B cell (primary cell): ENCODE measurements around the gene POLN. TPM values are rescaled to one million over a fixed set of nuclear protein-coding genes. Genes with fewer than 3 reads are reported as not detected.
"Not testable (repeated sequence)": the region's sequence is repeated elsewhere in the genome, so short reads cannot be mapped to it uniquely, and the experiment has no call there.

Source experiments
- ATAC-seq: fragments of 200-7000 bp; cut with Tn5 transposase; one replicate; pipeline ENCODE4 v1.10.0; 2021; ENCODE audit warnings: low read depth, mild to moderate bottlenecking, moderate number of reproducible peaks, moderate library complexity
- CTCF ChIA-PET: fragments of 350-600 bp; sonication (Branson Sonifier 250); formaldehyde crosslinking; loops from one replicate; lab custom pipeline; 2021; ENCODE audit warnings: antibody characterized with exemption, inconsistent platforms; lab: Charles Lee
- POLR2A ChIA-PET: fragments of 350-600 bp; sonication (Branson Sonifier 250); formaldehyde crosslinking; loops from one replicate; lab custom pipeline; 2021; ENCODE audit warnings: antibody characterized with exemption; lab: Charles Lee
- DNase-seq: peaks from one replicate; pipeline ENCODE4 v3.0.0; 2013
- H2AFZ ChIP-seq: 2 replicates; pipeline ENCODE4 v1.6.1; 2012; ENCODE audit warnings: mild to moderate bottlenecking, low read depth, low read length; ENCODE audit not compliant: insufficient read depth, poor library complexity, severe bottlenecking
- H3K27ac ChIP-seq, 2 donors: 1 replicate in 1 of 2; 2 replicates in 1 of 2; pipeline ENCODE4 v1.5.1; 2012 to 2013; ENCODE audit warnings: low read length in 2 of 2, mild to moderate bottlenecking in 2 of 2, moderate library complexity in 1 of 2
- H3K27me3 ChIP-seq, 4 experiments: fragments of 200-600 bp in 1 of 4; sonication (generic) in 1 of 4; replicated peaks in 1 of 4; 1 replicate in 2 of 4; 2 replicates in 2 of 4; pipeline versions ENCODE4 v1.6.1 to v1.7.0; 2013 to 2016; ENCODE audit warnings: low read length in 3 of 4, mild to moderate bottlenecking in 2 of 4, mixed read lengths in 1 of 4, moderate library complexity in 1 of 4; ENCODE audit not compliant: insufficient read depth in 4 of 4, control insufficient read depth in 3 of 4; ENCODE audit errors: control extremely low read depth in 1 of 4
- H3K36me3 ChIP-seq, 2 experiments: replicated peaks in 1 of 2; 1 replicate in 1 of 2; 2 replicates in 1 of 2; pipeline versions ENCODE4 v1.6.1 to v1.7.1; 2013; ENCODE audit warnings: low read length in 1 of 2; ENCODE audit not compliant: insufficient read depth in 2 of 2, control insufficient read depth in 1 of 2; ENCODE audit errors: control extremely low read depth in 1 of 2, extremely low read depth in 1 of 2
- H3K4me1 ChIP-seq, 2 donors: fragments of 200-600 bp in 1 of 2; sonication (generic) in 1 of 2; 1 replicate in 1 of 2; 2 replicates in 1 of 2; pipeline versions ENCODE4 v1.5.1 to v1.6.1; 2013 to 2017; ENCODE audit warnings: low read length in 2 of 2; ENCODE audit not compliant: control insufficient read depth in 2 of 2, insufficient read depth in 2 of 2
- H3K4me2 ChIP-seq: replicated peaks from 2 replicates; pipeline ENCODE3; 2012; ENCODE audit warnings: mild to moderate bottlenecking, low read depth, low read length; ENCODE audit not compliant: poor library complexity, severe bottlenecking
- H3K4me3 ChIP-seq, 5 experiments: fragments of 200-600 bp in 1 of 5; sonication (generic) in 1 of 5; 1 replicate in 3 of 5; 2 replicates in 2 of 5; pipeline versions ENCODE4 v1.5.1 to v1.7.0; 2011 to 2016; ENCODE audit warnings: low read length in 4 of 5, mild to moderate bottlenecking in 4 of 5, low read depth in 2 of 5, control low read depth in 1 of 5, moderate library complexity in 1 of 5; ENCODE audit not compliant: insufficient read depth in 1 of 5; ENCODE audit errors: control extremely low read depth in 1 of 5, extremely low read depth in 1 of 5
- H3K79me2 ChIP-seq: fragments of 200-600 bp; sonication (generic); one replicate; pipeline ENCODE4 v1.6.0; 2016; ENCODE audit warnings: low read length; ENCODE audit not compliant: control insufficient read depth, insufficient read depth
- H3K9ac ChIP-seq: fragments of 200-600 bp; sonication (generic); 2 replicates; pipeline ENCODE4 v1.6.1; 2017; ENCODE audit warnings: mild to moderate bottlenecking, low read length, moderate library complexity
- H3K9me3 ChIP-seq, 3 donors: one replicate each; pipeline versions ENCODE4 v1.6.1 to v1.7.1; 2013; ENCODE audit warnings: low read length in 2 of 3; ENCODE audit not compliant: control insufficient read depth in 2 of 3, insufficient read depth in 1 of 3; ENCODE audit errors: control extremely low read depth in 1 of 3
- H4K20me1 ChIP-seq: 2 replicates; pipeline ENCODE4 v1.6.0; 2012; ENCODE audit warnings: mild to moderate bottlenecking, low read length; ENCODE audit not compliant: insufficient read depth, control insufficient read depth, poor library complexity, severe bottlenecking
- H3K27ac Mint-ChIP-seq: one replicate; pipeline ENCODE4 v1.8.0; 2021; ENCODE audit warnings: mixed read lengths
- H3K27me3 Mint-ChIP-seq: one replicate; pipeline ENCODE4 v1.8.0; 2021; ENCODE audit warnings: mixed read lengths
- H3K4me1 Mint-ChIP-seq: one replicate; pipeline ENCODE4 v1.8.0; 2021; ENCODE audit warnings: mixed read lengths
- H3K4me3 Mint-ChIP-seq: one replicate; pipeline ENCODE4 v1.8.0; 2021; ENCODE audit warnings: mixed read lengths
- H3K9me3 Mint-ChIP-seq: one replicate; pipeline ENCODE4 v1.8.0; 2022; ENCODE audit warnings: mixed read lengths; ENCODE audit not compliant: insufficient read depth
- EZH2 ChIP-seq: IDR thresholded peaks from 2 replicates; pipeline ENCODE4 v1.6.1; 2012; ENCODE audit warnings: borderline replicate concordance, low read depth, mild to moderate bottlenecking, moderate library complexity, low read length; ENCODE audit not compliant: insufficient read depth, poor library complexity, severe bottlenecking
- WGBS: methylation state at CpG from one replicate; pipeline ENCODE4 v1.1.5; 2013; ENCODE audit warnings: missing lambda C conversion rate; ENCODE audit not compliant: insufficient coverage; 5-methylcytosine and 5-hydroxymethylcytosine counted together
- intact Hi-C: fragments of 100-400 bp; cut with micrococcal nuclease; formaldehyde crosslinking; loops from one replicate; pipeline ENCODE4 v1.10.0; 2022
- polyA plus RNA-seq: library from polyadenylated mRNA; depleted of rRNA; stranded (reverse); fragments of >200 nt; gene quantifications from 2 replicates; pipeline ENCODE4 v1.2.3, GENCODE V29; 2012
- total RNA-seq, 2 donors: library from RNA; stranded (reverse); fragments of 120-200 nt in 1 of 2; gene quantifications; 1 replicate in 1 of 2; 2 replicates in 1 of 2; pipeline versions ENCODE4 v1.2.3 to v1.2.4, GENCODE V29; 2013 to 2022
- TF ChIP-seq, protein P1 (sequence below): fragments of 200-600 bp; IDR thresholded peaks from one replicate; pipeline ENCODE4 v1.8.0; 2022; ENCODE audit warnings: antibody characterized with exemption, mild to moderate bottlenecking

The POLN gene
- total and polyA plus RNA-seq, 2 donors (not counting 1 experiment from before 2014, with no cell fraction given): 0.73 to 1.5 TPM

DNA sequence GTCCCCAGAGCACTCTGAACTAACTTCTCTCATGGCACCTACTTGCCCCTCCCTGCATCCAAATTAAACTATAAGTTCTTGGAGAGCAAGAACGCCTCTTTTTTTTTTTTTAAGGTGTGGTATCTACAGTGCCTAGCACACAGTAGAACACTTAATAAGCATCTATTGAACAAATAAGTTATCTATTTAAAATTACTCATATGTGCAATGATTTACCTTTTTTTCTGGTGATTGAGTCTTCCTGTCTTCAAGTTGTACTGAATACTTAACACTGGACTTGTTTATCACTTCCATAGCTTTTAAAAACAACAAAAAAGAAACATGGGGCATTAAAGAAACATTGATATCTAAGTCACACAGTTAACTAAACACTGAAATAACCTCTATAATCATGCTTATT, 29.1 kb downstream of the POLN start:
- H3K27me3 ChIP-seq: no peaks in the 10 kb centered on the region
- Mint-ChIP-seq H3K4me1 (no peaks in the 10 kb centered on the region), H3K4me3 (no peak overlapping the region), H3K27ac (no peak overlapping the region), H3K27me3 (no peaks in the 10 kb centered on the region), H3K9me3 (no peaks in the 10 kb centered on the region)
- no peaks in the 10 kb centered on the region for H3K79me2 ChIP-seq
- TF ChIP-seq, protein P1, sequence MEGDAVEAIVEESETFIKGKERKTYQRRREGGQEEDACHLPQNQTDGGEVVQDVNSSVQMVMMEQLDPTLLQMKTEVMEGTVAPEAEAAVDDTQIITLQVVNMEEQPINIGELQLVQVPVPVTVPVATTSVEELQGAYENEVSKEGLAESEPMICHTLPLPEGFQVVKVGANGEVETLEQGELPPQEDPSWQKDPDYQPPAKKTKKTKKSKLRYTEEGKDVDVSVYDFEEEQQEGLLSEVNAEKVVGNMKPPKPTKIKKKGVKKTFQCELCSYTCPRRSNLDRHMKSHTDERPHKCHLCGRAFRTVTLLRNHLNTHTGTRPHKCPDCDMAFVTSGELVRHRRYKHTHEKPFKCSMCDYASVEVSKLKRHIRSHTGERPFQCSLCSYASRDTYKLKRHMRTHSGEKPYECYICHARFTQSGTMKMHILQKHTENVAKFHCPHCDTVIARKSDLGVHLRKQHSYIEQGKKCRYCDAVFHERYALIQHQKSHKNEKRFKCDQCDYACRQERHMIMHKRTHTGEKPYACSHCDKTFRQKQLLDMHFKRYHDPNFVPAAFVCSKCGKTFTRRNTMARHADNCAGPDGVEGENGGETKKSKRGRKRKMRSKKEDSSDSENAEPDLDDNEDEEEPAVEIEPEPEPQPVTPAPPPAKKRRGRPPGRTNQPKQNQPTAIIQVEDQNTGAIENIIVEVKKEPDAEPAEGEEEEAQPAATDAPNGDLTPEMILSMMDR: no peak
- no peak for TF ChIP-seq EZH2
- no peak overlapping the region for H3K4me2 ChIP-seq
- ChIA-PET CTCF (interaction anchor here (1.0 kb wide), 1 partner anchor 141 kb away, joined by 3 read pairs; no protein-coding TSS in a partner anchor), POLR2A (no interaction called here)
- no CpG with 5 or more reads among the region's 1 CpG for WGBS
- DNase-seq: no peak
- no peak overlapping the region for H2AFZ ChIP-seq
- H3K27ac ChIP-seq: no peak overlapping the region
- H3K9me3 ChIP-seq: no peaks in the 10 kb centered on the region
- intact Hi-C loops: no loop called here
- H3K4me1 ChIP-seq: no peaks in the 10 kb centered on the region
- ATAC-seq: no peak
- H4K20me1 ChIP-seq: no peaks in the 10 kb centered on the region
- no peak overlapping the region for H3K4me3 ChIP-seq
- H3K36me3 ChIP-seq: no peaks in the 10 kb centered on the region
- H3K9ac ChIP-seq: no peak overlapping the region

DNA sequence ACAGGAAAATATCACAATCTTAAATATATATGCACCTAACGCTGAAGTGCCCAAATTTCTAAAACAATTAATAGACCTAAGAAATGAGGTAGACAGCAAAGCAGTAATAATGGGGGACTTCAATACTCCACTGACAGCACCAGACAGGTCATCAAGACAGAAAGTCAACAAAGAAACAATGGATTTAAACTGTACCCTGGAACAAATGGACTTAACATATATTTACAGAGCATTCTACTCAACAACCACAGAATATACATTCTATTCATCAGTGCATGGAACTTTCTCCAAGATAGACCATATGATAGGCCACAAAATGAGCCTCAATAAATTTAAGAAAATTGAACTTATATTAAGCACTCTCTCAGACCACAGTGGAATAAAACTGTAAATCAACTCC, 39.1 kb downstream of the POLN start:
- H3K9me3 Mint-ChIP-seq, H3K27me3 ChIP-seq, H3K4me3 ChIP-seq, H3K9me3 ChIP-seq, H3K4me3 Mint-ChIP-seq, intact Hi-C loops, H3K36me3 ChIP-seq, H2AFZ ChIP-seq, H3K9ac ChIP-seq, H3K4me1 Mint-ChIP-seq, H3K79me2 ChIP-seq, H3K27ac ChIP-seq, CTCF ChIA-PET, H3K4me2 ChIP-seq, H3K4me1 ChIP-seq, H4K20me1 ChIP-seq, H3K27me3 Mint-ChIP-seq, POLR2A ChIA-PET, DNase-seq, ATAC-seq, H3K27ac Mint-ChIP-seq: not testable (repeated sequence)
- no CpG with 5 or more reads among the region's 1 CpG for WGBS
